ENCODE results near the gene RARB.
A peak's percentile ranks its signal among the peaks of the same experiment; 100 is the strongest.

Gene RARB

GRCh38 chr3:25594007-25594502 lies 166.0 kb downstream of the RARB start:
- no peaks in the 10 kb centered on the region for H3K9me3 ChIP-seq (ENCODE audit: control insufficient read depth in 5 of 5, low read length in 5 of 5)
- no peak overlapping the region for H3K9ac ChIP-seq (ENCODE audit: low read length in 5 of 5)
- H3K27me3 ChIP-seq (ENCODE audit: control insufficient read depth in 5 of 5, insufficient read depth in 4 of 5, low read length in 5 of 5): no peaks in the 10 kb centered on the region
- peaks cover 0 to 18% (median 17%) of the 10 kb centered on the region in 5 donors for H3K4me1 ChIP-seq (ENCODE audit: control insufficient read depth in 5 of 5, insufficient read depth in 5 of 5, low read length in 5 of 5)
- H3K36me3 ChIP-seq (ENCODE audit: control insufficient read depth in 5 of 5, insufficient read depth in 5 of 5, low read length in 5 of 5): peaks cover 16 to 30% (median 23%) of the 10 kb centered on the region in 5 donors
- H3K4me3 ChIP-seq (ENCODE audit: low read depth in 1 of 5, low read length in 5 of 5): no peak overlapping the region
- peak overlapping the region; percentile 32 for H3K27ac ChIP-seq (ENCODE audit: low read depth, low read length)

DNA sequence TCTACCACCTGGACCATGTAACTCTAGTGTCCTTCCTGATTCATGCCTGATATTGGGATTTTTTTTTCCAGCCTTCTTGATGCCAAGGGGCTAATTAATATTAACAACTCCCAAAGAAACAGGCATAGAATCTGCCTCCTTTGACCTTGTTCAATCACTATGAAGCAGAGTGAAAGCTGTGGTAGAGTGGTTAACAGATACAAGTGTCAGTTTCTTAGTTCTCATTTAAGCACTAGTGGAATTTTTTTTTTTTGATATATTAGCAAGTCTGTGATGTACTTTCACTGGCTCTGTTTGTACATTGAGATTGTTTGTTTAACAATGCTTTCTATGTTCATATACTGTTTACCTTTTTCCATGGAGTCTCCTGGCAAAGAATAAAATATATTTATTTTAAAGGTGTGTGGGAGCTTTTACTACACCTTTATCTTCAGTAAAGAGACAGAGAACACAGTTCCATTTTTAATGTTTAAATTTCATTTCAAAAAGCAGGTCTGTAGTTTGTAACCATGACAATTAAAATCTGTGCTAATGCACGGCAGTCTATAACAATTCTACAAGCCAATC lies 169.6 kb downstream of the RARB start:
- peaks cover 28 to 49% (median 41%) of the 10 kb centered on the region in 5 donors for H3K36me3 ChIP-seq (ENCODE audit: control insufficient read depth in 5 of 5, insufficient read depth in 5 of 5, low read length in 5 of 5)
- H3K4me1 ChIP-seq (ENCODE audit: control insufficient read depth in 5 of 5, insufficient read depth in 5 of 5, low read length in 5 of 5): peaks cover 0 to 13% (median 11%) of the 10 kb centered on the region in 5 donors
- no peaks in the 10 kb centered on the region for H3K27me3 ChIP-seq (ENCODE audit: control insufficient read depth in 5 of 5, insufficient read depth in 4 of 5, low read length in 5 of 5)
- H3K9ac ChIP-seq (ENCODE audit: low read length in 5 of 5): no peak overlapping the region
- H3K9me3 ChIP-seq (ENCODE audit: control insufficient read depth in 5 of 5, low read length in 5 of 5): no peaks in the 10 kb centered on the region
- no peak overlapping the region for H3K4me3 ChIP-seq (ENCODE audit: low read depth in 1 of 5, low read length in 5 of 5)
- no peak overlapping the region for H3K27ac ChIP-seq (ENCODE audit: low read depth, low read length)

- Histone ChIP-seq H3K27ac (ENCODE audit: low read depth, low read length) (no peak overlapping the region), H3K27me3 (ENCODE audit: control insufficient read depth in 5 of 5, insufficient read depth in 4 of 5, low read length in 5 of 5) (no peaks in the 10 kb centered on the region), H3K4me3 (ENCODE audit: low read depth in 1 of 5, low read length in 5 of 5) (no peak overlapping the region), H3K4me1 (ENCODE audit: control insufficient read depth in 5 of 5, insufficient read depth in 5 of 5, low read length in 5 of 5) (peaks cover 0 to 4% (median 0%) of the 10 kb centered on the region in 5 donors), H3K9ac (ENCODE audit: low read length in 5 of 5) (no peak overlapping the region), H3K9me3 (ENCODE audit: control insufficient read depth in 5 of 5, low read length in 5 of 5) (no peaks in the 10 kb centered on the region), H3K36me3 (ENCODE audit: control insufficient read depth in 5 of 5, insufficient read depth in 5 of 5, low read length in 5 of 5) (peaks cover 31 to 57% (median 52%) of the 10 kb centered on the region in 5 donors)
These were observed 175.6 kb downstream of the RARB start for GRCh38 chr3:25603703-25604102.

DNA sequence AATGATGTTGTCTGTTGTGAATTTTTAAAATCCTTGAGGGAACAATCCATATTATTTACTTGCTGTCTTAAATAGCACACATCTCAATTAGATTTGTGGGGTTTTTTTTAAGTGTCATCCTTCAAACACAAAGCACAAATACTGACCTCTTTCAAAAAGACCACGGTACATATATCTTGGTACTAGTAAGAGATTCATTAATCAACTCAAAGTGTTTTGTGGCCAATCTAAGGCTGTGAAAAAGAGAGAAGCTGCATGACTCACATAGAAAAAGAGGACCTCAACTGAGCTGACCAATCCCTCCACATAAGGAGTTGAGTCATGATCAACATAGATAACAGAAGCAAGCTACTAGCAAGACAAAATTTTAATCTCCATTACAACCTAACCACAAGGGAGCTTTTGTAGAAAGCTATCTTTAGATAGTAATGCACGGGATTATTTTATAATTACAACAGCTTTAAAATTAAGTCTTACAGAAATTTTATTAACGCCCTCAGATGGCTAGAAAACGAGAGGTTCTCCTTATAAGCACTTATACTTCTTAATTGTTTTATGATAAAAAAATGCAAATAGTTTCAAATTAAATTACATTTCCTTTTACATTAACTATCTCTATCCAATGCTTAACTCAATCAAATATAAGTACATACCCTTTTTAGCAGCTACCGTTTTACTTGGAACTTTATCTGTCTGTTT lies 176.2 kb downstream of the RARB start:
- H3K36me3 ChIP-seq (ENCODE audit: control insufficient read depth in 5 of 5, insufficient read depth in 5 of 5, low read length in 5 of 5): peaks cover 30 to 58% (median 52%) of the 10 kb centered on the region in 5 donors
- no peak overlapping the region for H3K4me3 ChIP-seq (ENCODE audit: low read depth in 1 of 5, low read length in 5 of 5)
- H3K27ac ChIP-seq (ENCODE audit: low read depth, low read length): no peak overlapping the region

GRCh38 chr3:25610167-25610566 lies 182.1 kb downstream of the RARB start:
- H3K27me3 ChIP-seq (ENCODE audit: control insufficient read depth in 5 of 5, insufficient read depth in 4 of 5, low read length in 5 of 5): no peaks in the 10 kb centered on the region
- no peaks in the 10 kb centered on the region for H3K9me3 ChIP-seq (ENCODE audit: control insufficient read depth in 5 of 5, low read length in 5 of 5)
- H3K36me3 ChIP-seq (ENCODE audit: control insufficient read depth in 5 of 5, insufficient read depth in 5 of 5, low read length in 5 of 5): peaks cover 58 to 75% (median 68%) of the 10 kb centered on the region in 5 donors
- no peak overlapping the region for H3K4me3 ChIP-seq (ENCODE audit: low read depth in 1 of 5, low read length in 5 of 5)
- H3K9ac ChIP-seq (ENCODE audit: low read length in 5 of 5): no peak overlapping the region
- no peak overlapping the region for H3K27ac ChIP-seq (ENCODE audit: low read depth, low read length)
- H3K4me1 ChIP-seq (ENCODE audit: control insufficient read depth in 5 of 5, insufficient read depth in 5 of 5, low read length in 5 of 5): no peaks in the 10 kb centered on the region

More for the DNA sequence above, 176.2 kb downstream of the RARB start:
- Histone ChIP-seq H3K9me3 (ENCODE audit: control insufficient read depth in 5 of 5, low read length in 5 of 5) (no peaks in the 10 kb centered on the region), H3K9ac (ENCODE audit: low read length in 5 of 5) (peak overlapping the region in 1 of 5 donors; percentile 11), H3K27me3 (ENCODE audit: control insufficient read depth in 5 of 5, insufficient read depth in 4 of 5, low read length in 5 of 5) (no peaks in the 10 kb centered on the region), H3K4me1 (ENCODE audit: control insufficient read depth in 5 of 5, insufficient read depth in 5 of 5, low read length in 5 of 5) (peaks cover 0 to 4% (median 0%) of the 10 kb centered on the region in 5 donors)

- H3K9me3 ChIP-seq (ENCODE audit: control insufficient read depth in 5 of 5, low read length in 5 of 5): no peaks in the 10 kb centered on the region
- H3K27ac ChIP-seq (ENCODE audit: low read depth, low read length): no peak overlapping the region
- no peaks in the 10 kb centered on the region for H3K27me3 ChIP-seq (ENCODE audit: control insufficient read depth in 5 of 5, insufficient read depth in 4 of 5, low read length in 5 of 5)
- H3K36me3 ChIP-seq (ENCODE audit: control insufficient read depth in 5 of 5, insufficient read depth in 5 of 5, low read length in 5 of 5): peaks cover 58 to 77% (median 67%) of the 10 kb centered on the region in 5 donors
- H3K4me1 ChIP-seq (ENCODE audit: control insufficient read depth in 5 of 5, insufficient read depth in 5 of 5, low read length in 5 of 5): no peaks in the 10 kb centered on the region
- no peak overlapping the region for H3K4me3 ChIP-seq (ENCODE audit: low read depth in 1 of 5, low read length in 5 of 5)
- no peak overlapping the region for H3K9ac ChIP-seq (ENCODE audit: low read length in 5 of 5)
These were observed 182.7 kb downstream of the RARB start for GRCh38 chr3:25610779-25611178.

DNA sequence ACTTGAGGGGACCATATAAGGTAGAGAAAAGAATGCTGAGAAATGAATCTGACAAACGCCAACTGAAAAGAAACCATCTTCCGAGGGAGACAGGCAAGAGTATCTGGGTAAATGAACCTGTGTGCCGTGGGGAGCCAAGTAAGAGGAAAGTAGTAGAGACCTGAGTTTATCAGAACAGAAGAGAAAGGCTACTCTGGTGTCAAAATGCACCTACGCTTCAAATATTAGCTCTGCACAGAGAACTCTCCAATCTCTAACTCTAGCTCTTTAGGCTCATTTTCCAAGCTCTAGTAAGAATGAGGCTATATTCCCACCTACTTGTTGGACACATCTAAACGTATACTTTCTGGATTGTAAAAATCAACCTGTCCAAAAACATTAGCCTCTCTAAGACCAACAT lies 183.1 kb downstream of the RARB start:
- no peaks in the 10 kb centered on the region for H3K9me3 ChIP-seq (ENCODE audit: control insufficient read depth in 5 of 5, low read length in 5 of 5)
- no peak overlapping the region for H3K27ac ChIP-seq (ENCODE audit: low read depth, low read length)
- H3K36me3 ChIP-seq (ENCODE audit: control insufficient read depth in 5 of 5, insufficient read depth in 5 of 5, low read length in 5 of 5): peaks cover 57 to 78% (median 63%) of the 10 kb centered on the region in 5 donors
- H3K4me1 ChIP-seq (ENCODE audit: control insufficient read depth in 5 of 5, insufficient read depth in 5 of 5, low read length in 5 of 5): no peaks in the 10 kb centered on the region
- H3K9ac ChIP-seq (ENCODE audit: low read length in 5 of 5): no peak overlapping the region
- H3K4me3 ChIP-seq (ENCODE audit: low read depth in 1 of 5, low read length in 5 of 5): no peak overlapping the region
- H3K27me3 ChIP-seq (ENCODE audit: control insufficient read depth in 5 of 5, insufficient read depth in 4 of 5, low read length in 5 of 5): no peaks in the 10 kb centered on the region

GRCh38 chr3:25618028-25618427 lies 190.0 kb downstream of the RARB start:
- H3K9ac ChIP-seq (ENCODE audit: low read length in 5 of 5): no peak overlapping the region
- no peaks in the 10 kb centered on the region for H3K27me3 ChIP-seq (ENCODE audit: control insufficient read depth in 5 of 5, insufficient read depth in 4 of 5, low read length in 5 of 5)
- H3K36me3 ChIP-seq (ENCODE audit: control insufficient read depth in 5 of 5, insufficient read depth in 5 of 5, low read length in 5 of 5): peaks cover 36 to 62% (median 47%) of the 10 kb centered on the region in 5 donors
- no peak overlapping the region for H3K27ac ChIP-seq (ENCODE audit: low read depth, low read length)
- no peaks in the 10 kb centered on the region for H3K4me1 ChIP-seq (ENCODE audit: control insufficient read depth in 5 of 5, insufficient read depth in 5 of 5, low read length in 5 of 5)
- H3K4me3 ChIP-seq (ENCODE audit: low read depth in 1 of 5, low read length in 5 of 5): no peak overlapping the region
- no peaks in the 10 kb centered on the region for H3K9me3 ChIP-seq (ENCODE audit: control insufficient read depth in 5 of 5, low read length in 5 of 5)

DNA sequence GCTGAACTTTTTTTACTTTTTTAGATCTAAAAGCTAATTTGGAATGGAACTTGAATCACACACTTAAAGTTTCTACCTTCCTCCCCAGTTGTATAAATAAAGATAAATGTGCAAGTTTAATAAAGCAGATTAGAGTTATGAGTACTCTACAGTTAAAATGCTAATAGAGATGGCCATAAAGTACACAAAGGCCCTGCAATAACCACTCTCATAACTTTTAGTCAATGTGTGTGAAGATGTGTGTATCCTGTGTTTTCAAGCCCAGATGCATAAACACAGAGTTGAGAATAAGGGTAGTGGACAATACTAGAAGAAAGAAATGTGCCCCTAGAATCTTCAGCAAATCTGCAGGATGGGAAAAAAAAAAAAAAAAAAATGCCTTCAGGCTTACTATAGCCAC lies 191.3 kb downstream of the RARB start:
- H3K27me3 ChIP-seq (ENCODE audit: control insufficient read depth in 5 of 5, insufficient read depth in 4 of 5, low read length in 5 of 5): no peaks in the 10 kb centered on the region
- no peak overlapping the region for H3K4me3 ChIP-seq (ENCODE audit: low read depth in 1 of 5, low read length in 5 of 5)
- no peak overlapping the region for H3K27ac ChIP-seq (ENCODE audit: low read depth, low read length)
- H3K36me3 ChIP-seq (ENCODE audit: control insufficient read depth in 5 of 5, insufficient read depth in 5 of 5, low read length in 5 of 5): peaks cover 35 to 71% (median 50%) of the 10 kb centered on the region in 5 donors
- H3K9me3 ChIP-seq (ENCODE audit: control insufficient read depth in 5 of 5, low read length in 5 of 5): no peaks in the 10 kb centered on the region
- H3K9ac ChIP-seq (ENCODE audit: low read length in 5 of 5): no peak overlapping the region
- H3K4me1 ChIP-seq (ENCODE audit: control insufficient read depth in 5 of 5, insufficient read depth in 5 of 5, low read length in 5 of 5): no peaks in the 10 kb centered on the region

GRCh38 chr3:25620493-25620892 lies 192.4 kb downstream of the RARB start:
- Histone ChIP-seq H3K9me3 (ENCODE audit: control insufficient read depth in 5 of 5, low read length in 5 of 5) (no peaks in the 10 kb centered on the region), H3K36me3 (ENCODE audit: control insufficient read depth in 5 of 5, insufficient read depth in 5 of 5, low read length in 5 of 5) (peaks cover 41 to 76% (median 57%) of the 10 kb centered on the region in 5 donors), H3K27ac (ENCODE audit: low read depth, low read length) (no peak overlapping the region), H3K9ac (ENCODE audit: low read length in 5 of 5) (no peak overlapping the region), H3K27me3 (ENCODE audit: control insufficient read depth in 5 of 5, insufficient read depth in 4 of 5, low read length in 5 of 5) (no peaks in the 10 kb centered on the region), H3K4me1 (ENCODE audit: control insufficient read depth in 5 of 5, insufficient read depth in 5 of 5, low read length in 5 of 5) (no peaks in the 10 kb centered on the region), H3K4me3 (ENCODE audit: low read depth in 1 of 5, low read length in 5 of 5) (no peak overlapping the region)

Measured in subcutaneous abdominal adipose tissue (tissue), 5 donors.